Omental fat pad (tissue), 4 donors: Measurements from ENCODE around the gene FAM120AOS. TPM values are rescaled to one million over a fixed set of nuclear protein-coding genes. Genes with fewer than 3 reads are reported as not detected.

Experiments used
- ATAC-seq: fragments of 150-250 bp; one replicate; pipeline ENCODE4 v1.9.1; 2016; ENCODE audit warnings: mild to moderate bottlenecking, moderate library complexity; ENCODE audit not compliant: low FRiP score
- DNase-seq: peaks from one replicate; pipeline ENCODE4 v3.0.0-alpha.2; 2019; ENCODE audit warnings: low spot score
- total RNA-seq, 4 donors: library from RNA; depleted of rRNA; stranded (reverse); fragments of >200 nt; gene quantifications; one replicate each; pipeline ENCODE4 v1.1.0, GENCODE V29; 2016
- TF ChIP-seq, protein P1 (sequence below), 3 donors: fragments of 450-650 bp; IDR thresholded peaks; one replicate each; pipeline ENCODE4 v1.5.1; 2016 to 2017; ENCODE audit warnings: antibody characterized with exemption in 3 of 3, mild to moderate bottlenecking in 3 of 3, moderate library complexity in 2 of 3

FAM120AOS gene
- total RNA-seq, 4 donors from 2014 or later = 48.2 to 61.2 (median 54.2) TPM

DNA sequence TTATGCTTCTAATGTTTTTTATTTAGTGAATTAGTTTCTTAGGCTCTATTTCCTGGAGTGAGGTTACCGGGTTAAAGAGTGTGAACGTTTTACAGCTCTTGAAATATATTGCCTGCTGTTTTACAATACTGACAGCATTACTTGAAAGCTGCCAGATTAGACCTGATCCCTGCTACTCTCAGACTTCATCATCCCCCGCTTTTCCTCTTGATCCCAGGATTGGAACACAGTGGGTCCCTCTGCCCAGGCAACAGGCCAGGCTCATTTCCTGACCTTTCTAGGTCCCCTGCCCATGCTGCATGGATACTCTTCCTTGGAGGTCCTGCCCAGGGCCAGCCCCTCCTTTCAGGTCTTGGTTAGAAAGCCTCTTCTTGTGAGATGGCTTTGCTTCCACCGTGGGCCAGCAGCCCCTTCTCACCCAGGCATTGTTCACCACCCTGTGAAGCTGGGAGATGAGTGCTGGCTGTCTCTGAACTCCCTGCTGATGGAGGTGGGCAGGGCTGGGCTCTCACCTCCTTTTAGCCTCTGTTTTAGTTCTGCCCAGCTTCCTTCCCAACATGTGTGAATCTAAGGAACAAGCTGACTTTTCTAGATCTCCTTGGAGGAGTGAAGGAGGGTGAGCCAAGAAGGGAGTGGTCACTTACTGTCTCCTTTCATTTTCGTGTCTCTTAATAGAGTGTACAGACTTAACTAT lies 15.5 kb upstream of the FAM120AOS start:
- ATAC-seq (peak; percentile 53), DNase-seq (no peak)

DNA sequence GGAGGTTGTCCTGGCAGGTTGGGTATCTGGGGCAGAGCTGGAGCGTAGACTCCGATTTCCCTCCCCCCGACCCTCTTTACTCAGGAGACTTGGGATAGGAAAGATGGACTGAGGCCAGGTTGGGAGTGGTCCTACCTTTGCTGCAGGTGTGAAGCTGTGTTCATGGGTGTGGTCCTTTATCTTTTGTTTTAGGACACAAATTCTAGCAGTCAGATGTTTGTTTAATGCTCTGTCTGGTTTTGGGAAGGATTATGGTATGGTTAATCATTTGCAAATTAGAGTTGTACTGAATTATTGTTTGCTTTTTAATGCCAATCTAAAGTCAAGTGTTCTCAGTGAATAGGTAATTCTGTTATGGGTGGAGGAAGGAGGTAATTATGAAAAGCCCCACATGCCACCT lies 14.1 kb upstream of the FAM120AOS start:
- ATAC-seq (no peak), DNase-seq (no peak)
- TF ChIP-seq, protein P1, sequence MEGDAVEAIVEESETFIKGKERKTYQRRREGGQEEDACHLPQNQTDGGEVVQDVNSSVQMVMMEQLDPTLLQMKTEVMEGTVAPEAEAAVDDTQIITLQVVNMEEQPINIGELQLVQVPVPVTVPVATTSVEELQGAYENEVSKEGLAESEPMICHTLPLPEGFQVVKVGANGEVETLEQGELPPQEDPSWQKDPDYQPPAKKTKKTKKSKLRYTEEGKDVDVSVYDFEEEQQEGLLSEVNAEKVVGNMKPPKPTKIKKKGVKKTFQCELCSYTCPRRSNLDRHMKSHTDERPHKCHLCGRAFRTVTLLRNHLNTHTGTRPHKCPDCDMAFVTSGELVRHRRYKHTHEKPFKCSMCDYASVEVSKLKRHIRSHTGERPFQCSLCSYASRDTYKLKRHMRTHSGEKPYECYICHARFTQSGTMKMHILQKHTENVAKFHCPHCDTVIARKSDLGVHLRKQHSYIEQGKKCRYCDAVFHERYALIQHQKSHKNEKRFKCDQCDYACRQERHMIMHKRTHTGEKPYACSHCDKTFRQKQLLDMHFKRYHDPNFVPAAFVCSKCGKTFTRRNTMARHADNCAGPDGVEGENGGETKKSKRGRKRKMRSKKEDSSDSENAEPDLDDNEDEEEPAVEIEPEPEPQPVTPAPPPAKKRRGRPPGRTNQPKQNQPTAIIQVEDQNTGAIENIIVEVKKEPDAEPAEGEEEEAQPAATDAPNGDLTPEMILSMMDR (IDR thresholded peaks at IDR 0.05) = no peak

More for the DNA sequence above, 15.5 kb upstream of the FAM120AOS start:
- TF ChIP-seq, protein P1 (IDR thresholded peaks at IDR 0.05) = no peak

DNA sequence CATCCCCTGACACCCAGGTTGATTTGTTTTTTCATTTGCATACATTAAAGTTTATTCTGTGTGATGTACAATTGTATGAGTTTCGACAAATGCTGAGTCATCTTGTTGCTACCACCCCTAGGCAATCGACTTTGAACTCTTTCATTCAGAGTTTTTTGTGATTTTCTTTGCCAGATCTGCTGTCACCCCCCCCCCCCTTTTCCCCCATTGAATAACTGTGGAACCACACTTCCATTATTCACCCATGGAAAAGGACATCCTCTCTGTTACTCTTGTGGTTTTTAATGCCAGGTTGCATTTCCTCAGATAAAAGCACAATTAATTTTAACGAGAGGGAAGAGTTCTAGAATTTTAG lies 13.7 kb upstream of the FAM120AOS start:
- ATAC-seq (no peak), DNase-seq (no peak)
- TF ChIP-seq, protein P1 (IDR thresholded peaks at IDR 0.05) = no peak

DNA sequence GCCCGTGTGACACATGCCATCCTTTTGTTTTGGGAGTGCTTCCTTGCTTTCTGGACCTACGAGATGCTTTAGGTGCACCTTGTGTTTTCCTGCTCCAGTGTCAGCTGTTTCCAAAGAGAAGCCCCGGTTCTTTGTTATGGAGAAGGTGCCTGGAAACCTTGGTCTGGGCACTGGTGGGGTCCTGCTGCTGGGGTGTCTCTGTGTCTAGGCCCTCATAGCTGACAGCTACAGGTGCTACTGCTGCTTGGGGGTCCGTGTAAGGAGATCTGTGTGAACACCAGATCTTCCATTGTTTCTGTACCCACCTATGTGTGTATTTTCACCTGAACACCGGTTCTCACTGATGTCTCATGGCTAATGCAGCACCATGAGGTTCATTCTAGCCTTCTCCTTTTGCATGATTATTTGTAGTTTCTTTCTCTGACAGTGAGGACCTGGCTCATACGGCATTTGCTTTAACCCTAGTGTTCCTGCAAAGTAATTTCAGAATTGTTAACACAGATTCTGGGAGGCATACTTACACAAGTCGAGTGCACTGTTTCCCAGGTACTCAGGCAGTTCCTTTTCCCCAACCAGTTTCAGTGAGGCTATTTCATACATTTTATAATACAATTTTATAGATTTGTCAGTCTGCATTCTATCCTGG lies 13.2 kb upstream of the FAM120AOS start:
- TF ChIP-seq, protein P1 (IDR thresholded peaks at IDR 0.05) = no peak
- no peak for ATAC-seq
- no peak for DNase-seq

DNA sequence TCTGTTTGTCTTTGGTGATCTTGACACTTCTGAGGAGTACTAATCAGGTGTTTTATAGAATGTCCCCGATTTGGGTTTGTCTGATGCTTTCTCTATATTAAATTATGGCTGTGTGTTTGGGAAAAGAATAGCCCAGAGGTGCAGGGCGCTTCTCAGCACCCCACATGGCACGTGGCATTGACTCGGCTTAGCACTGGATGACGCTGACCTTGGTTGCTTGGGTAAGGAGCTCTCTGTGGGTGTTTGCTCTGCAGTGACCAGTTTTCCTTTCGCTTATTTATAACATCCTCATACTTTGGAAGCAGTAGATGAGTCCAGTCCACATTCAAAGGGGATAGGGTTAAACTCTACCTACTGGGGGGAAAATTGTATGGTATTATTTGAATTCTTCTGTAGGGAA lies 12.5 kb upstream of the FAM120AOS start:
- ATAC-seq = no peak
- TF ChIP-seq, protein P1 (IDR thresholded peaks at IDR 0.05) = no peak

DNA sequence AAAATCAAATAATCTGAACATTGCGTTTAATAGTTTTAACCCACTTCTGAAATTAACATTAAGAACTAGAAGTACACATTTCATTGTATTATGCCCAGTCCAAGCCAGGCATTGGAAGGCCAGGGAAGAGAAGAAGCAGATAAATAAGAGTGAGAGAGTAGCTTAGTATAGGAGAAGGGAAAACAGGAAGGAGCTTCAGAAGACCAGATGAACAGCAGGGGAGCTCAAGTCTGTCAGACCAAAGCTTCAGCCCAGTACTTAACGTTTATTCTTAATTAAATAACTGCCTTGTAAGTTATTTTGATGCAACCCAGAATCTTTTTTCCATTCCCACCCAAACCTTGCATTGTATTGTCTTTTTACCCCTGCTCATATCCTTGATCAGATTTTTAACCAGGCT lies 11.5 kb upstream of the FAM120AOS start:
- DNase-seq (no peak), ATAC-seq (no peak)
- TF ChIP-seq, protein P1 (IDR thresholded peaks at IDR 0.05) = no peak

More for the DNA sequence above, 12.5 kb upstream of the FAM120AOS start:
- DNase-seq = no peak

DNA sequence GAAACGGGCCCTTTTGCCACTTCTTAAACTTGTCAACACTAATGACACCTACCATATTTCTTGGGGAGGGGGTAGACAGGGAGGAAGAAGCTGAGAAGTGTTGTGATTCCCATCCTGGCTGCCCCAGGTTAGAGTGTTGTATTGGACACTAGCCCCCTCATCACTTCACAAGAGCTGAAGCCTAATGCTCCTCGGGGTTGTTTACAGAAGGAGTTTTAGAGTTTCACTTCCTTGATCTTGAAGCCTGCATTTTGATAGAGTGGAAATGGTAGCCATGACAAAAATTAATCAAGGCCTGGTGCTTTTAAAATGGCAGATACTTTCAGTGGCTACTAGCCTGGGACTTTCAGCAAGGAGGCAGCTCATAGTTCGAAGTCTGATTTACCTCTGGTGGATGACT lies 11.0 kb upstream of the FAM120AOS start:
- no peak for DNase-seq
- TF ChIP-seq, protein P1 (IDR thresholded peaks at IDR 0.05) = no peak
- ATAC-seq = no peak
